Gastrocnemius medialis (tissue), 4 donors: ENCODE data around the gene OMG.

Experiments
- POLR2A ChIP-seq, 2 donors: fragments of 450-650 bp; IDR thresholded peaks; one replicate each; pipeline ENCODE4 v1.6.1; 2017; ENCODE audit warnings: antibody characterized with exemption in 2 of 2, mild to moderate bottlenecking in 2 of 2, moderate library complexity in 2 of 2
- TF ChIP-seq, protein P1 (sequence below), 5 experiments: fragments of 450-650 bp in 3 of 5; fragments of 200-600 bp in 2 of 5; sonication (generic) in 2 of 5; IDR thresholded peaks in 4 of 5; conservative IDR thresholded peaks in 1 of 5; 1 replicate in 4 of 5; 2 replicates in 1 of 5; pipeline ENCODE4 v1.5.1; 2016 to 2019; ENCODE audit warnings: antibody characterized with exemption in 5 of 5, mild to moderate bottlenecking in 3 of 5, moderate library complexity in 3 of 5

DNA sequence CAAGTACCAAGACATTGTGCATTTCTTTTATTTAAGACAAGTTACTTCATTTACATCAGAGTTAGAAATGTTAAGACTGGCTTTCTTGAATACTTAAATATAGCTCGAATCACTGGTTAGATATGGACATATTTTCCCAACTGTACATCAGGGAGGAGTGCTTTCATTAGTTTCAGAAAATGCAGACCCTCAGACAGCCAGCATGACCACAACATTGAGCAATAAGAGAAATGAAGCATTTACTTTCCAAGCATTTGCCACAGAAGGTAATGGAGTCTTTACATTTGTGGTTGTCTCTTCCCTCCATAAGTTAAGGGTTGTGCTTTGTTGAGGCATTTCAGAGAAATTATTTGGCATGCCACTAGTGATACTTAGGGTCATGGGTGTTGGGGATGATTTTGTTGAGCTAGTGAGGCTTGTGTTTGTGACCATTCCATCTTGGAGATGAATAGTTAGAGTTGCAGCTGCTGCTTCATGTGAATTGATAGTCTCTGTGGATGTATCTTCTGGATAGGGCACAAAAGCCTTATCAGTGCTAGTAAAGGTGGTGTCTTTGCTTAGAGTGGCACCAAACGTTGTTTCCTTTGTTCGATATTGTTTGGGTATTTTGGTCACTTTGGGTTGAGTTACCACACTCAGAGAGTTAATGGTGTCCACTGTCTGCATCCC lies 2.1 kb downstream of the OMG start:
- TF ChIP-seq POLR2A (IDR thresholded peaks at IDR 0.05), result no peak
- TF ChIP-seq, protein P1, sequence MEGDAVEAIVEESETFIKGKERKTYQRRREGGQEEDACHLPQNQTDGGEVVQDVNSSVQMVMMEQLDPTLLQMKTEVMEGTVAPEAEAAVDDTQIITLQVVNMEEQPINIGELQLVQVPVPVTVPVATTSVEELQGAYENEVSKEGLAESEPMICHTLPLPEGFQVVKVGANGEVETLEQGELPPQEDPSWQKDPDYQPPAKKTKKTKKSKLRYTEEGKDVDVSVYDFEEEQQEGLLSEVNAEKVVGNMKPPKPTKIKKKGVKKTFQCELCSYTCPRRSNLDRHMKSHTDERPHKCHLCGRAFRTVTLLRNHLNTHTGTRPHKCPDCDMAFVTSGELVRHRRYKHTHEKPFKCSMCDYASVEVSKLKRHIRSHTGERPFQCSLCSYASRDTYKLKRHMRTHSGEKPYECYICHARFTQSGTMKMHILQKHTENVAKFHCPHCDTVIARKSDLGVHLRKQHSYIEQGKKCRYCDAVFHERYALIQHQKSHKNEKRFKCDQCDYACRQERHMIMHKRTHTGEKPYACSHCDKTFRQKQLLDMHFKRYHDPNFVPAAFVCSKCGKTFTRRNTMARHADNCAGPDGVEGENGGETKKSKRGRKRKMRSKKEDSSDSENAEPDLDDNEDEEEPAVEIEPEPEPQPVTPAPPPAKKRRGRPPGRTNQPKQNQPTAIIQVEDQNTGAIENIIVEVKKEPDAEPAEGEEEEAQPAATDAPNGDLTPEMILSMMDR (IDR thresholded peaks at IDR 0.05 in 4 of 5, conservative IDR thresholded peaks at IDR 0.05 in 1 of 5), result no peak
